ENCODE data around the gene SLIRP.
"Not testable (repeated sequence)": the region's sequence is repeated elsewhere in the genome, so short reads cannot be mapped to it uniquely, and the experiment has no call there.

The SLIRP gene

DNA sequence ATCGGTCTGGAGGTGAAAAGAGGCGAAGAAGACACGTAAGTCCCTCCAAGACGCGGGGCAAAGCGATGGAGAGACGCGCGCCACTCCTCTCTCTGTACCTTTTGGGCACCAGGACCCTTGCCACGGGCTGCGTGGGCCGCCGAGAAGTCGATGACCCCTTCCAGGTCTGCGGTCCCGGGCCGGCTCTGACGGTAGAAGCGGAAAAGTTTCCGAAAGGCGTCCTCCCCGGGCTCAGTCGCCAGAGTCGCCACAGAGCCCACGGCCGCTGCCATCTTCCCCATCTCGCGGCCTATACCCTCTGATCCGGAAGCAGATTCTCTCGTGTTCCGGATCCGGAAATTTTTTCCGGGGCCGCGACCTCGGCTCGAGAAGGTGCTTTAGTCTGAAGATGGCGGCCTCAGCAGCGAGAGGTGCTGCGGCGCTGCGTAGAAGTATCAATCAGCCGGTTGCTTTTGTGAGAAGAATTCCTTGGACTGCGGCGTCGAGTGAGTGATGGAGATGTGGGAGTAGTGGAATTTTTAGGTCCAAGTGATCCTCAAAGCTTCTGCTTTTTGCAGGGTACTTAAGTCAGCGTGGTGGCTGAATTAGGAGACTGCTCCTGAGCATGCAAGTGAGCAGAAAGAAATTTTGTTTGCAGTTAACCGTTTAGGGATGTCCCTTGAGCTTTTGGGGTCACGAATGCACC, at the start of gene SLIRP, which contains the start of gene ALKBH1:
TSS of gene SLIRP (plus strand) at position 380 of the 685 bp plus-strand sequence. CDS start at position 389, 9 bp downstream.
TSS of gene ALKBH1 (minus strand) at position 300 of the 685 bp plus-strand sequence. CDS start at position 281, 19 bp downstream.
- peak; percentile 78 to 82 for DNase-seq

DNA sequence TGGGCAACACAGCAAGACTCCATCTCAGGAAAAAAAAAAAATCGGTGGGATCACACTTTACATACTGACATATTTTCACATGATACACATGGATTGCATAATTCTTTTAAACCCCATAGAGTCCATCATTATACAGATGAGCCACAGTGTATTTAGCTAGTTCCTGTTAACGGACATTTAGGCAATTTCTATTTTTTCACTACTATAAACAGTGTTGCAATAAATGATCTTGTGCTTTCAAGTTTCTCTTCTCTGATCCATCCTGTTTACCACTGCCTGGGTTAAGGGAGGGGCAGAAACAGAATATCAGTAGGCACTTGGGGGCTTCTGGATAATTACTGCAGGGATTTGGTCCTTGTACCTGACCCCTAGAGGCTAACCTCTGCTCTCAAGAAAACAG, 48.1 kb upstream of the SLIRP start:
- no peak for DNase-seq

DNA sequence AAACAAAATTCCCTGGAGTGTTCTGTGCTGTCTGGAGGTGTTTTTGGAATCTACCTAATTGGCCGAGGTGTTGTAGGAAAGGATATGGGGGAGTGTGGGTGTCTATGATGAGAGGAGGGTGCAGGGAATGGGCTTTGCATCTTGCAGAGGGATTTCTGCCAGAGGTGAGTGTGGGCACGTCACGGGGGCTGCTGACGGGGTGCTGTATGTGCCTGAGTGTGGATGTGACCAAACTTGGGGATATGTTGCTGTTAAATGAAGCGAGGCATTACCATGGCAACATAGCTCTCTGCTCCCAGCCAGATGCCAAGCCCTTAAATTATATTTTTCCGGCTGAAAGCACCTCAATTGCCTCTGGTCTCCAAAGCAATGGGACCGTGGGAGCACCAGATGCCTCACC, 47.1 kb upstream of the SLIRP start:
- no peak for DNase-seq

DNA sequence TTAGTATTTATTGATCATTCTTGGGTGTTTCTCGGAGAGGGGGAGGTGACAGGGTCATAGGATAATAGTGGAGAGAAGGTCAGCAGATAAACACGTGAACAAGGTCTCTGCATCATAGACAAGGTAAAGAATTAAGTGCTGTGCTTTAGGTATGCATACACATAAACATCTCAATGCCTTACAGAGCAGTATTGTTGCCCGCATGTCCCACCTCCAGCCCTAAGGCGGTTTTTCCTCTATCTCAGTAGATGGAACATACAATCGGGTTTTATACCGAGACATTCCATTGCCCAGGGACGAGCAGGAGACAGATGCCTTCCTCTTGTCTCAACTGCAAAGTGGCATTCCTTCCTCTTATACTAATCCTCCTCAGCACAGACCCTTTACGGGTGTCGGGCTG, 46.3 kb upstream of the SLIRP start:
- not testable (repeated sequence) for DNase-seq

GRCh38 chr14:77663293-77663692, 44.6 kb upstream of the SLIRP start:
- no peak for DNase-seq

GRCh38 chr14:77667331-77667730, 40.6 kb upstream of the SLIRP start:
- no peak for DNase-seq

- no peak for DNase-seq
These were observed 34.7 kb upstream of the SLIRP start for GRCh38 chr14:77673193-77673592.

DNA sequence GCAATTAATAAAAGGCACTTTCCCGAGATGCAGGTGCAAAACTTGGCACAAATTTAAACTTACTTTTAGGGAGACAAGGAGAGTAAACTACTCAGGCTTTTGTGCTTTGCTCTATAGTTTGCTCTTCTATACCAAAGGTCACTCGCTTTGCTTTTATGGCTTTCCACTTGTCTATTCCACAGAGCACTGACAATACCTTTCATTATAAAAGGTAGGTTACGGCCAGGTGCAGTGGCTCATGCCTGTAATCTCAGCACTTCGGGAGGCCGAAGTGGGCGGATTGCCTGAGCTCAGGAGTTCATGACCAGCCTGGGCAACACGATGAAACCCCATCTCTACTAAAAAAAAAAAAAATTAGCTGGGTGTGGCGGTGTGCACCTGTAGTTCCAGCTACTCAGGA, 33.0 kb upstream of the SLIRP start:
- DNase-seq: no peak

- DNase-seq: no peak
These were observed 26.4 kb upstream of the SLIRP start for GRCh38 chr14:77681196-77682157.

DNA sequence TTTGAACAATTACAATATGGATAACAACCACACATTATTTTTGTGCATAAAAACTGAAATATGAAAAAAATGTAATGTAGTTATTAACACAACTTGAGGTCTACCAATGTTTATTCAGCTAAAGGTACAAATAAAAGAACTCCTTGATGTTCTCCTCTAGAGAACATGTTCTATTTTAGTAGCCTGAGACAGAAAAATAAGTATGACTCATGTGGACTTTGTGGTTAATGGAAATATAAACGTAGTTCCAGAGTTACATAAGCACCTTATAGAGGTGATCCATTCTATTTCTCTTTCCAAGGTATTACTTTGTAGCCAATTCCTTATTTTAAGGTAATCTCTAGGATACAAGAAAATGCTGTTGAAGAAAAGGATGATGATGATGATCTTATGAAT, 25.7 kb upstream of the SLIRP start:
- DNase-seq: no peak

GRCh38 chr14:77691259-77691658, 16.6 kb upstream of the SLIRP start:
- DNase-seq: no peak

DNA sequence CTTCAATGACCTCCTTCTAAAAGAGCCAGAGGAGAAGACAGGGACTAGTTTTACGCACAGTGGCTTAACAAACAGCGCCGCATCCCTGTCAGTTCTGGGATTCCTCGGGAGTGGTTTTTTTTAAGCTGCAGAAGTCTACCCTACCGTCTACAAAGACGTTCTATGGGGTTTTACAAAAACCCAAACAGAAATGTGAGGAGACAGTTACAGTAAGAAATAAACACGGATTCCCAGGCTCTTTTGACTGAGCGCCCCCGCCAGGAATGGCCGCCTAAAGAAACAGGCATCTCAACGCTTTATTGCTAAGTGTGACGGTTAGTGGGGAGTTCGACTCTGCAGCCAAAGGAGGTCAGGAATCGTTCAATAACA, 564 bp upstream of the SLIRP start:
- no peak for DNase-seq

GRCh38 chr14:77708749-77709148, 846 bp downstream of the SLIRP start:
- DNase-seq: no peak

DNA sequence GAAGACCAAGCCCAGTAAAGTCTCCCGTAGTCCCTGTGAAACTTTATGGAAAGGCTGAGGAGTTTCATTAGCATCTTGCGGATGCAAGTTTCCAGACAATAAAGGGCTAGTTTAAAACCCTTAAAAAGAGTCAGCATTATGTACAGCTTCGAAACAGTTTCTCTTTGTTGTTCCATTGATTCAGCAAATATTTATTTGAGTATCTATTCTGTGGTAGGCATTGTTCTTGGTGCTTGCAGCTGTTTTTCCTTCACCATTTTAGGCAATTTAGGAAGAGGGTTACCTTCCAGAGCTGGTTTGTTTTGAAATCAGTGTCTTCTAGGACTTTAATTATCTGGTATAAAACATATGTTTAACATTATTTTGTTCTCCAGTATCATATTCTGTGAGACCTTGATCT, 1.5 kb downstream of the SLIRP start:
- DNase-seq: no peak

GRCh38 chr14:77710364-77710763, 2.5 kb downstream of the SLIRP start:
- DNase-seq: no peak

GRCh38 chr14:77714926-77715325, 7.0 kb downstream of the SLIRP start:
- DNase-seq: peak in 1 of 2 donors; percentile 22

- DNase-seq: no peak
These were observed 9.9 kb downstream of the SLIRP start for GRCh38 chr14:77717608-77718305.

GRCh38 chr14:77721437-77721836, 13.5 kb downstream of the SLIRP start:
- DNase-seq: no peak

GRCh38 chr14:77722301-77722700, 14.4 kb downstream of the SLIRP start:
- DNase-seq: no peak

DNA sequence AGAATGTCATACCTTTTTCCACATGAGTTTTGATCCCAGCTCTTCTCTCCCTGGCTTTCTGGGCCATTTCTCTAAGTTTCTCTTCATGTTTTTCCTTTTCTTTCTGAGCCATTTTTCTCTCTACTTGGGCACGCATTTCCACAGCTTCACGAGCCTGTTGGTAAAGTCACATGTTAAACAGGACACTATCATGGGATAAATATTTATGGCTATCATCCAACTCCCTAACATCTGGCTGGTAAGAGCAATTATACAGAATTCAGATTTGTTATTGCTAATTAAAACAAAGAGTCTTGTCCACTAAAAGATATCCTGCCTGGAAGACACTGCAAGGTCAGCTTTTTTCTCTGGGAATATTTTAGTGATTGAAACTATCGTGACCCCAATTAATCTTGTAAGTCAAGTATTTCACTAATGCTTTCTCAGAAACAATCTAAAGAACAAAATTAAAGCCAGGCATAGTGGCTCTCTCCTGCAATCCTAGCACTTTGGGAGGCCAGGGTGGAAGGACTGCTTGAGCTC, 23.1 kb downstream of the SLIRP start:
- no peak for DNase-seq

- no peak for DNase-seq
These were observed 30.8 kb downstream of the SLIRP start for GRCh38 chr14:77738559-77739250.

GRCh38 chr14:77741438-77741837, 33.5 kb downstream of the SLIRP start:
- DNase-seq: no peak

Measured in stimulated activated CD4-positive, alpha-beta T cell treated with anti-CD3 and anti-CD28 coated beads, Interleukin-2, amount 100 ng/mL, for 48 hours (primary cell).